ENCODE measurements around the gene ST6GALNAC1. TPM values are rescaled to one million over a fixed set of nuclear protein-coding genes. Genes with fewer than 3 reads are reported as not detected.

The ST6GALNAC1 gene
- total and polyA plus RNA-seq, 2 of the 8 experiments (the other 6 are each of a cell fraction or from before 2014, with no cell fraction given), result not detected

- TF ChIP-seq CHD7 (IDR thresholded peaks at IDR 0.05; ENCODE audit: insufficient replicate concordance, low read length), result no peak
These were observed 45.5 kb downstream of the ST6GALNAC1 start (continued) for GRCh38 chr17:76598004-76598439.
